ENCODE data around the gene ABHD17C.
"Not testable (repeated sequence)": the region's sequence is repeated elsewhere in the genome, so short reads cannot be mapped to it uniquely, and the experiment has no call there.

Gene ABHD17C

GRCh38 chr15:80695099-80695910 is at the start of gene ABHD17C:
Gene ABHD17C, plus strand, starts transcription at chr15:80695310. Its CDS starts 120 bp downstream, at chr15:80695430.
- peak; percentile 4 to 46 (median 21) for DNase-seq (ENCODE audit: low read depth in 3 of 3)

DNA sequence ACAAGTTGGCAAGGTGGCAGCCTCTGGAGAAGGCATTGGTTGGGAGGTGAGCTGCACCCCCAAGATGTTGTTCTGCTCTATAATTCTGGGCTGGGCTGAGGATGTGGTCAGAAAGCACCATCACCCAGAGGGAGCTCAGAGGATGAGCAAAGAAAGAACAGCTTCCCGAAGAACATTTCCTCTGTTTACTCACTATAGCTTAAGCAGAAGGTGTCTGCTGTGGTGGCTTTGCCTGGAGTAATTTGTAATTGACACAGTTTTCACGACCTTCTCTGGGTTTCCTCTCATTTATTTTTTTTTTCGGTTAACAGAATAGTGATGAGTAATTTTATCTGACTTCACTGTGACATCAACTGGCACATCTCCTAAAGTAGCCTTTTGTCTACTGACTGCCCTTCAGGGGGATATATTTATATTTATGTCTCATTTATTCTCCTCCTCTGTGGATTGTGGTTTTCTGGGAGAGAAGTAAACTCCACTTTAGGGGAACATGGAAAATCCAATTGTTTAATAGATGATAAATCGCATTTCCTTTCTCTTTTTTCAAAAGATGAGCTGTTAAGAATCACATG is 49.5 kb upstream of the ABHD17C start:
- no peak for DNase-seq (ENCODE audit: low read depth in 3 of 3)

DNA sequence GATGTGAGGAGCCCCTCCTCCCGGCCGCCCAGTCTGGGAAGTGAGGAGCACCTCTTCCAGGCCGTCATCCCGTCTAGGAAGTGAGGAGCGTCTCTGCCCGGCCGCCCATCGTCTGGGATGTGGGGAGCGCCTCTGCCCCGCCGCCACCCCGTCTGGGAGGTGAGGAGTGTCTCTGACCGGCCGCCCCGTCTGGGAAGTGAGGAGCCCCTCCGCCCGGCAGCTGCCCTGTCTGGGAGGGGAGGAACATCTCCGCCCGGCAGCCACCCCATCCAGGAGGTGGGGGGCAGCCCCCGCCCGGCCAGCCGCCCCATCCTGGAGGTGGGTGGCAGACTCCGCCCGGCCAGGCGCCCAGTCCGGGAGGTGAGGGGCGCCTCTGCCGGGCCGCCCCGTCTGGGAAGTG is 47.7 kb upstream of the ABHD17C start:
- not testable (repeated sequence) for DNase-seq (ENCODE audit: low read depth in 3 of 3)

- no peak for DNase-seq (ENCODE audit: low read depth in 3 of 3)
Observed at GRCh38 chr15:80654299-80654698, 40.8 kb upstream of the ABHD17C start.

DNA sequence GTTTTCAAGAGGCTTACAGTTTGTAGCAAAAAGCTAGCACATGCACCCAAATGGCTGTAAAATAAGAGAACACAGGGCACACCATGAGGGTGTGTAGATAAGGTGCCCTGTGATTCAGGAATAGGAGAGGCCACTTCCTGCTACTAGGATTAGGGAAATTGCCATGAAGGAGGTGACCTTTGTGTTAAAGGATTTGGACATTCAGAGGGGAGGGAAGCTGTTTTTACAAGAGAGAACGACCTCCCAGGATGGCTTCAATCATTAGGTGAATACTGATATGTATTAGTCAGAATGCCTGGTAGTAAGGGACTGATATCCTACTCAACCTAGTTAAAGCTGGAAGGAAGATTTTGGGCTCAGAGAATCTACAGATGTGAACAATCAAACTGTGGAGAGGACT is 35.7 kb upstream of the ABHD17C start:
- DNase-seq (ENCODE audit: low read depth in 3 of 3), result no peak

DNA sequence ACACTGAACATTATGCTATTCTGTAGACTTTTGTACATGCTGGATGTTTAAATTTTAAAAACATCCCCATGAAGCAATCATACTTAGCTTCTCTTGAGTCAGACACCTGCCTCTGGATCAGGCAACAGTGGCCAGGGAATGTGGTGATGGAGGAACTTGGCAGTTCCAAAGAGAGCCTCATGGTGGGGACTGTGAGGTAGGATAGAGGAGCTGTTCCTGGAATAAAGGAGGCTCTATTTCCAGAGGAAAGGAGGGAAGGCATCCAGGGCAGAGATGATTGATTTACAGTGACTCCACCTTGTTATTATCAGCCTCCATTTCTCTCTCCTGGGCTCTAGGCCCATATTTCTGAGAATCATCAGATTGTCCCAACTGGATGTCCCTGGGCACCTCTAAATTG is 35.0 kb upstream of the ABHD17C start:
- no peak for DNase-seq (ENCODE audit: low read depth in 3 of 3)

DNA sequence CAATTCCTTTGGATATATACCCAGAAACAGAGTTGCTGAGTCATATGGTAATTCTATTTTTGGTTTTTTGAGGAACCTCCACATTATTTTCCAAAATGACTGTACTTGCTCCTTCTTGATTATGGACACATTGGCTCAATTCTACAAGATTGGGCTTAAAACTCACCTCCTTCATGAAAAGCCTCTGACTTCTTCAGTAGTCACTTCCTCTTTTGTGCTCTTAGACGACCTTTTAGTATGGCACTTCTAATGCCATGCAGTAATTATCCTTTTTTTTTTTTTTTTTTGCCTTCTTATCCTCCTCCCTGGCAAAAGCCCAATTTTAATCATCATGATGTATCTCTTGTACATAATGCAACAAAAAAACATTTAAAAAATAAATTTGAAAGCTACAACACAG is 33.0 kb upstream of the ABHD17C start:
- DNase-seq (ENCODE audit: low read depth in 3 of 3), result no peak

DNA sequence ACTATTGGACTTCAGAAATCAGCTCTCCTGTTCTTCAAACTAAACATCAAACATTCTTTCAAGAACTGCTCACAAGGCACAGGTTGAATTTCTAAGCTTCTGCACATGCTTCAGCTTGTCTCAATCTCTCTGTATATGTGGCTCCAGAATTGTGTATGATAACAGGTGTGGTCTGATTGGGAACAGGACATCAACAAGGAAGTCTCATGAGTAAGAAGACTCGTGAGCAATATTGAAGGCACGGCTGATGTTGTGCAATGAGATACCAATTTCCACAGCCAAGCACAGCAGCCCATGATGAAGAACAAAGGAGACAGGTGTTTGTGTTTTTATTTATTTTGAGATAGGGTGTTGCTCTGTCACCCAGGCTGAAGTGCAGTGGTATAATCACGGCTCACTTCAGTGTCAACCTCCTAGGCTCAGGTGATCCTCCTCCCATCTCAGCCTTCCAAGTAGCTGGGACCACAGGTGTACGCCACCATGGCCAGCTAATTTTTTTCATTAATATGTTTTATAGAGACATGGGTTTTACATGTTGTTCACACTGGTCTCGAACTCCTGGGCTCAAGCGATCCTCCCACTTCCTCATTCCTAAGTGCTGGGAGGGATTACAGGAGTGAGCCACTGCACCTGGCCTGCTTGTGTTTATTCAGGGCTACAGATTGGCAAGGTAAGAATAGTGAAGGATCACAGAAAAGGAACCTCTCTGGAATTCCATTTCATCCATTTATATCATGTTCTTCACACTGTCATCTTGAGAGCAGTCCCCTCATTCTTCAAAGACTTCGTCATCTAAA is 32.2 kb upstream of the ABHD17C start:
- DNase-seq (ENCODE audit: low read depth in 3 of 3), result no peak

DNA sequence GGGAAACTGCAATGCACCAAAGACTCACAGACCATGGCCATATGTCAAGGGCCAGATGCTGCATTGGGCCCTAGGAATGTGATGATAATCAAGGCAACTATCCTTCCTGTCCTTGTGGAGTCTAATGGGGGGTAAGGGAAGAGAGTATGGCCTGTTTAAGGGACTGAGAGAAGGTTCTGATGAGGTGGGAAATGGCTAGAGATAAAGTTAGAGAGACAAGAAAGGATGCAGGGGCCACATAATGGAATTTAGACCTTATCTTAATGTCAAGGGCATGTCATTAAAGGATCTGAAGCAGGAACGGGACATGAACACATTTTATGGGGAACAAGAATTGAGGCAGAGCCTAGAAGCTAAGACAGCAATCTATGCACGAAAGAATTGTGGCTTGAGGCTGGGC is 30.0 kb upstream of the ABHD17C start:
- DNase-seq (ENCODE audit: low read depth in 3 of 3), result no peak

DNA sequence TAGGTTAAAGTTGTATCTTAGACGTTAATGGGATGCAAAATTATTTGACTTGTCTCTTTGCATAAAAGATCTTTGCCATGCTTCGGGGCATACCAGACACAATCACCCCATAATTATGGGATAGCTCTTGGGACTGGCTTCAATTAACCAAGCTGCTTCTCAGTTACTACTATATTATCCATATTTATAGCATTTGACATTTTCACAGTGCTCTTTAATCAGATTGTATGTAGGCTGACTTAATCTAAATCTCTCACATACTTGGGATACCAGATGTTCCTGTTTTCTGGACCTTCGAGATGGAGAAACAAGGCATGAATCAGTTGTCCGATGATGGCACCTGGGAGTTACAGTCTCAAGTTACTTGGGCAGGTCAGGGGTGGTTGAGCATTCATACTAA is 27.2 kb upstream of the ABHD17C start:
- no peak for DNase-seq (ENCODE audit: low read depth in 3 of 3)

DNA sequence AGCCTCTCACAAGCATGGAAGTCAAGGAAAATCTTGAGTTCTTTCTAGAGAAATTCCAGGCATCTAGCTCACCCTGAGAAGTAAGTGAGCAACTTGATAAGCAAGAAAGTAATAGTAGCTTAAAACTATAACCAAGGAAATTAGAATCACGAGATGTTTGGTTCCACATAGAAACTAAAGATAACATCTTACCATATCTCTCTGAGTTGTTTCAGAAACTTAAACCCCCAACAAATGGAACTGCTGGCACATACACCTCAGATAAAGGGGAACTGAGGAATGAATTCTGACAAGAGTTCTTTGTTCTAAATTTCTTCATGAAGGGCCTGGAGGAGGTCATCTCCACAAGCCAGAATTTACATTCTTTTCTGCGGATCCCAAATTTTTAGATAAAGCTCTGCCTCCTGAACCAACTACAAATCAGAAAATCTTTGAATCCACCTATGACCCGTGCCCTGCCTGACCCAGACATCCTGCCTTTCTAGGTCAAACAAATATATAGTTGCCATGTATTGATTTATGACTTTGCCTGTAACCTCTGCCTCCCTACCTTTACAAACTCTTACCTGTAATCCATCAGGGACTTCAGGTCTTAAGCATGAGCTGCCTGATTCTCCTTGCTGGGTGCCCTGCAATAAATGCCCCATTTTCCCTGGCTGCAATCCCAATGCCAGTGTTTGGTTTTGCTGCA is 26.4 kb upstream of the ABHD17C start:
- DNase-seq (ENCODE audit: low read depth in 3 of 3), result no peak

DNA sequence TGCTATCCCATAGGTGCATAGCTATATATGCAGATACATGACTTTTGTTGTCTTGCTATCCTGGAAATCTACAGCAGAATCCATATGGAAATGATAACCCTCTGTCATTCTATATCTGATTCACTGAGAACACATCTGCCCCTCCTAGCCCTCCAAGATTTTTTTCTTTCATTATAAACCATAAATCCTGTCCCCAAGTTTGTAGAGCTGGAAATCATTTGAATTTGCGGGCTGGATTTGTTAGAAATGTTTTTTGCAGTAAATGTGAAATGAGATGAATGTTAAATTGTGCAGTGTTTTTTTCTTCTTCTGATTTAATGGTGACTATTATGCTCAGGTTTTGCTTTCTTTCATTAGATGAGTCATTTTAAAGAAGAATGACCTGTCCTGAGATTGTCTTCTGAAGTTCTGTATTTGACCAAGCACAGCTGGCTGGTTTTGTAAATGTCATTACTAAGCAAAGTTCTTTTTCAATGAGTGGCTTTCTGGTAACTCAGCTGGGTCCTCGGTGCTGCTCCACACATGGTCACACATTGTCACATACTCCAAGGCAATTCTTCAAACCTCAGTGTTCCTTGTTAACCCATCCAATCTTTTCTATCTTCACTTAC is 25.3 kb upstream of the ABHD17C start:
- DNase-seq (ENCODE audit: low read depth in 3 of 3), result no peak

DNA sequence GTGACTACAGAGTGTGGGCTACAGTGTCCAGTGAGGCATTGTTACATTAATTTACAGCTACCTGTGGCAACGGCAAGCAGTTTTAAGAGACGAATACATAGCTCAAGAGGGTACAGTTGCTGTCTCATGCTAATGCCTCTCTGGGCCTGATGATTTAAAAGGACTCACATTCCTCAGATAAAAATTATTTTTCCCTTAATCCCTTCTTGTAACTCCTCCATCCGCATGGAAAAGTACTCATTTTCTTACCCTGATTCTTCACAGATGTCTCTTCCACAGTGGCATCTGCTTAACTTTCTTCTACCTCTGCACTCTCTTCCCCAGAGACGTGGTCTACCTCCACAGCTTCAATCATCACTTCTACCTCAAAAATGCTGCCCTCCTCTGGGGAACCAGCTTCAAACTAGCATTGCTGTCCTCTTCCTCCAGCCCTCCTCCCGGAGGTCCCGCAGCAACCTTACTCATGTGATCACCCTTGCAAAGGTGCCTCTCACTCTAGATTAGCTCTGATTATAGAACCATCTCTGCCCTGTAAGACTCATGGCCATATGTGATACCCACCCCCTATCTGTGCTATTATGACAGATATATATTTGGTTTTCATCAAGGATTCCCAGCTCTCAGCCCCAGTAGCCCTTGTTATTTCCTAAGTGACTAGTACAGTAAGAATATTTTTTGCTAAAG is 21.4 kb upstream of the ABHD17C start:
- DNase-seq (ENCODE audit: low read depth in 3 of 3), result no peak

DNA sequence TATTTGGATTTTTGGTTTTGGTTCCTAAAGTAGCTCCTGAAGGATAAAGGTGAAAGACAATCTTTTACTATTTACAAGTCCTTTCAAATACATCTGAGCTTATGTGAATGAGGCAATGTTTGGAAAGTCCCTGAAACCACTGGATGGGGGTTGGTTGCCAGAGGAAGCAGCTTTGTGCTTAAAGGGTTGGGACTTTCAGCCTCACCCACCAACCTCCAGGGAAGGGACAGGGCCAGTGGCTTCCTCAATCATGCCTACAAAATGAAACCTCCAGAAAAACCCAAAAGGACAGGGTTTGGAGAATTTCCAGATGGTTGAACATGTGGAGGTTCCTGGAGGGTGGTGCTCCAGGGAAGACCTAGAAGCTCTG is 20.9 kb upstream of the ABHD17C start:
- DNase-seq (ENCODE audit: low read depth in 3 of 3), result no peak

GRCh38 chr15:80677041-80677440 is 18.1 kb upstream of the ABHD17C start:
- DNase-seq (ENCODE audit: low read depth in 3 of 3), result no peak

GRCh38 chr15:80679167-80679803 is 15.8 kb upstream of the ABHD17C start:
- no peak for DNase-seq (ENCODE audit: low read depth in 3 of 3)

GRCh38 chr15:80679804-80680175 is 15.3 kb upstream of the ABHD17C start:
- no peak for DNase-seq (ENCODE audit: low read depth in 3 of 3)

GRCh38 chr15:80682201-80682600 is 12.9 kb upstream of the ABHD17C start:
- DNase-seq (ENCODE audit: low read depth in 3 of 3), result no peak

- DNase-seq (ENCODE audit: low read depth in 3 of 3), result no peak
Observed at GRCh38 chr15:80684697-80685096, 10.4 kb upstream of the ABHD17C start.

GRCh38 chr15:80685628-80686027 is 9.5 kb upstream of the ABHD17C start:
- no peak for DNase-seq (ENCODE audit: low read depth in 3 of 3)

DNA sequence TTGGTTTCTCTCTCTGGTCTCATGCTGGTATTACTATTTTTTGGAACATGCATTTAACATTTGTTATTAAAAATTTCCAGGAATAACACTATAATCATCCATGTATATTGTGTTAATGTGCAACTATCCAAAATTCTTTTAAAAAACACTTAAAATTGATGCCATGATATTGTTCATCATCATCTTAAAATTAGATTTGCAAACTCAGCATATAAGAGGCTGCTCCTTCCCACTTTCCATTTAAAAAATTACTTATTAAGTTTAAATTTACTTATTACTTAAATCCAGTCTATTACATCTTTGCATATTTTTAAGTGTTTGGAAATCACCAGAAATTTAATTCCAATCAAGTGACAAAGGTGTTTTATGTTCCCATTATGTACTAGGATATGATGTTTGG is 5.8 kb upstream of the ABHD17C start:
- no peak for DNase-seq (ENCODE audit: low read depth in 3 of 3)
